ENCODE measurements around the gene NQO2.
A peak's percentile ranks its signal among the peaks of the same experiment; 100 is the strongest.

The NQO2 gene

DNA sequence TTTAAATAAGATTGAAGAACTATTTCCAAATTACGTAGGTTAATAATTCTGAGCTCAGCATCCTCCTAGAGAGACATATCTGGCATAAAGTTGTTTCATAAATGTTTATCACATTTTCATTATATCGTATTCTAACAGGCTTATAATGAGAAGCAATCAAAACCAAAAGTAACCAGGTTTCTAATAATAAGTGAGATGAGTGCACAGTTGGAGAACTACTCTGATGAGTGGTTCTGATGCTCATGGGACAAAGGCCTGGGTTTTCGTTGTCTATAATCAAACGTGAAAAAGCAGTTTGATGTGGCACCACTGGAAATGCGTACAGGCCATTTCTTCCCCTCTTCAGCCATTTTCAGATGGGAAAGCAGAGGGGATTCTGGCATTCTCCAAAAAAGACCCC lies 23.6 kb upstream of the NQO2 start:
- ChIA-PET CTCF (interaction anchor here (0.7 to 5.3 kb wide), 5 partner anchors 10 to 107 kb away, joined by 3 to 22 read pairs (median 4); no protein-coding TSS in a partner anchor), POLR2A (interaction anchor here (3.2 kb wide), 1 partner anchor 13 kb away, joined by 11 read pairs; no protein-coding TSS in a partner anchor)
- Histone ChIP-seq H3K9me3 (ENCODE audit: control insufficient read depth, insufficient read depth, low read depth, low read length) (no peaks in the 10 kb centered on the region), H3K4me3 (ENCODE audit: low read depth, low read length) (no peak overlapping the region), H3K36me3 (ENCODE audit: control insufficient read depth in 2 of 2, insufficient read depth in 1 of 2, low read length in 2 of 2) (no peaks in the 10 kb centered on the region), H3K27ac (ENCODE audit: extremely low read depth, low read depth, low read length) (no peak overlapping the region), H3K4me1 (ENCODE audit: control insufficient read depth, insufficient read depth, low read length) (no peaks in the 10 kb centered on the region; the same call in 1 of the 2 replicates)
- no peak for TF ChIP-seq ZNF157 (tag by site-specific recombination; IDR thresholded peaks at IDR 0.05)
- TF ChIP-seq ZNF433 (tag by site-specific recombination; IDR thresholded peaks at IDR 0.05; ENCODE audit: low read depth), result no peak
- TF ChIP-seq ZNF202 (tag by site-specific recombination; IDR thresholded peaks at IDR 0.05; ENCODE audit: borderline replicate concordance), result no peak
- no peak for TF ChIP-seq ZNF423 (tag by site-specific recombination; IDR thresholded peaks at IDR 0.05)
- no peak for TF ChIP-seq OSR2 (tag by site-specific recombination; IDR thresholded peaks at IDR 0.05)
- no peak for TF ChIP-seq ZNF473 (tag by site-specific recombination; IDR thresholded peaks at IDR 0.05)
- TF ChIP-seq ZNF560 (tag by site-specific recombination; IDR thresholded peaks at IDR 0.05; ENCODE audit: borderline replicate concordance), result no peak
- no peak for TF ChIP-seq PBX3 (CRISPR knock-in tag; IDR thresholded peaks at IDR 0.05)
- TF ChIP-seq, protein P1, sequence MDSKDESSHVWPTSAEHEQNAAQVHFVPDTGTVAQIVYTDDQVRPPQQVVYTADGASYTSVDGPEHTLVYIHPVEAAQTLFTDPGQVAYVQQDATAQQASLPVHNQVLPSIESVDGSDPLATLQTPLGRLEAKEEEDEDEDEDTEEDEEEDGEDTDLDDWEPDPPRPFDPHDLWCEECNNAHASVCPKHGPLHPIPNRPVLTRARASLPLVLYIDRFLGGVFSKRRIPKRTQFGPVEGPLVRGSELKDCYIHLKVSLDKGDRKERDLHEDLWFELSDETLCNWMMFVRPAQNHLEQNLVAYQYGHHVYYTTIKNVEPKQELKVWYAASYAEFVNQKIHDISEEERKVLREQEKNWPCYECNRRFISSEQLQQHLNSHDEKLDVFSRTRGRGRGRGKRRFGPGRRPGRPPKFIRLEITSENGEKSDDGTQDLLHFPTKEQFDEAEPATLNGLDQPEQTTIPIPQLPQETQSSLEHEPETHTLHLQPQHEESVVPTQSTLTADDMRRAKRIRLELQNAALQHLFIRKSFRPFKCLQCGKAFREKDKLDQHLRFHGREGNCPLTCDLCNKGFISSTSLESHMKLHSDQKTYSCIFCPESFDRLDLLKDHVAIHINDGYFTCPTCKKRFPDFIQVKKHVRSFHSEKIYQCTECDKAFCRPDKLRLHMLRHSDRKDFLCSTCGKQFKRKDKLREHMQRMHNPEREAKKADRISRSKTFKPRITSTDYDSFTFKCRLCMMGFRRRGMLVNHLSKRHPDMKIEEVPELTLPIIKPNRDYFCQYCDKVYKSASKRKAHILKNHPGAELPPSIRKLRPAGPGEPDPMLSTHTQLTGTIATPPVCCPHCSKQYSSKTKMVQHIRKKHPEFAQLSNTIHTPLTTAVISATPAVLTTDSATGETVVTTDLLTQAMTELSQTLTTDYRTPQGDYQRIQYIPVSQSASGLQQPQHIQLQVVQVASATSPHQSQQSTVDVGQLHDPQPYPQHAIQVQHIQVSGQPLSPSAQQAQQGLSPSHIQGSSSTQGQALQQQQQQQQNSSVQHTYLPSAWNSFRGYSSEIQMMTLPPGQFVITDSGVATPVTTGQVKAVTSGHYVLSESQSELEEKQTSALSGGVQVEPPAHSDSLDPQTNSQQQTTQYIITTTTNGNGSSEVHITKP (tag by site-specific recombination; IDR thresholded peaks at IDR 0.05), result no peak
- TF ChIP-seq, protein P2, sequence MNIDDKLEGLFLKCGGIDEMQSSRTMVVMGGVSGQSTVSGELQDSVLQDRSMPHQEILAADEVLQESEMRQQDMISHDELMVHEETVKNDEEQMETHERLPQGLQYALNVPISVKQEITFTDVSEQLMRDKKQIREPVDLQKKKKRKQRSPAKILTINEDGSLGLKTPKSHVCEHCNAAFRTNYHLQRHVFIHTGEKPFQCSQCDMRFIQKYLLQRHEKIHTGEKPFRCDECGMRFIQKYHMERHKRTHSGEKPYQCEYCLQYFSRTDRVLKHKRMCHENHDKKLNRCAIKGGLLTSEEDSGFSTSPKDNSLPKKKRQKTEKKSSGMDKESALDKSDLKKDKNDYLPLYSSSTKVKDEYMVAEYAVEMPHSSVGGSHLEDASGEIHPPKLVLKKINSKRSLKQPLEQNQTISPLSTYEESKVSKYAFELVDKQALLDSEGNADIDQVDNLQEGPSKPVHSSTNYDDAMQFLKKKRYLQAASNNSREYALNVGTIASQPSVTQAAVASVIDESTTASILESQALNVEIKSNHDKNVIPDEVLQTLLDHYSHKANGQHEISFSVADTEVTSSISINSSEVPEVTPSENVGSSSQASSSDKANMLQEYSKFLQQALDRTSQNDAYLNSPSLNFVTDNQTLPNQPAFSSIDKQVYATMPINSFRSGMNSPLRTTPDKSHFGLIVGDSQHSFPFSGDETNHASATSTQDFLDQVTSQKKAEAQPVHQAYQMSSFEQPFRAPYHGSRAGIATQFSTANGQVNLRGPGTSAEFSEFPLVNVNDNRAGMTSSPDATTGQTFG (tag by site-specific recombination; IDR thresholded peaks at IDR 0.05; ENCODE audit: borderline replicate concordance), result no peak
- no peak for TF ChIP-seq ZNF623 (tag by site-specific recombination; IDR thresholded peaks at IDR 0.05)
- no peak for TF ChIP-seq WT1 (tag by site-specific recombination; IDR thresholded peaks at IDR 0.05)

DNA sequence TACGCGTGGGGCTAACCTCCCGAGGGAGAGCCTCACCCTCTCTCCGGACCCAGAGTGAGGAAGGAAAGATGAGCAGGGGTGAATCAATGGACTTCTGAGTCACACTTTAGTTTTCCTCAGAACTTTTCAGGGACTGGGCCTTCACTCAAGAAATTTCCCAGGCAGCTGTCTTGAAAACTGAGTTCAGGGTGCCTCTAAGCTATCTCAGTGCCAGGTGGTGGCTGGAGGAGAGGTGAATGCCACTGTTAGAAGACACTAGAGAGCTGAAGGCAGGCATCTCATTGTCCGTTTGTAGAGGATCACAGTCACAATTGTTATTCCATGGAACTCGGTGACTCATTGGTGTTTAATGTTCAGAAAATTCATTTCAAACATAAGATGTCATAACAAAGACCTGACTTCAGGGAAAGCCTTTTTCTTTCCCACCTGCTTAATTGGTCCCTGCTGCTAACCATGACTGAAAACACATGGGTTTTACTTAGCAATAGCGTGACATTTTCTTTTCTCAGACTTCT lies 23.1 kb upstream of the NQO2 start:
- CTCF ChIA-PET, result interaction anchor here (0.7 to 5.3 kb wide), 3 partner anchors 9 to 50 kb away, joined by 3 to 22 read pairs (median 17); no protein-coding TSS in a partner anchor
- TF ChIP-seq ZNF335 (tag by site-specific recombination; conservative IDR thresholded peaks at IDR 0.05), result peak; percentile 44
- peak; percentile 24; the same call in 1 of the 2 replicates for TF ChIP-seq ZNF600 (tag by site-specific recombination; IDR thresholded peaks at IDR 0.05)
- no peak for TF ChIP-seq ZNF423 (tag by site-specific recombination; IDR thresholded peaks at IDR 0.05)
- 0 out of 2 replicates have a peak, but pooled peaks have one; percentile 31 for TF ChIP-seq ZNF629 (tag by site-specific recombination; IDR thresholded peaks at IDR 0.05)
- no peak for TF ChIP-seq ZFP69B (tag by site-specific recombination; IDR thresholded peaks at IDR 0.05)
- no peak for TF ChIP-seq ZNF239 (tag by site-specific recombination; IDR thresholded peaks at IDR 0.05)
- TF ChIP-seq ZNF26 (tag by site-specific recombination; IDR thresholded peaks at IDR 0.05), result no peak
- H3K27ac ChIP-seq (ENCODE audit: extremely low read depth, low read depth, low read length), result no peak overlapping the region
- H3K4me3 ChIP-seq (ENCODE audit: low read depth, low read length), result no peak overlapping the region
- POLR2A ChIA-PET, result interaction anchor here (3.2 kb wide), 1 partner anchor 13 kb away, joined by 11 read pairs; no protein-coding TSS in a partner anchor
- no peaks in the 10 kb centered on the region; the same call in 1 of the 2 replicates for H3K4me1 ChIP-seq (ENCODE audit: control insufficient read depth, insufficient read depth, low read length)
- no peaks in the 10 kb centered on the region for H3K36me3 ChIP-seq (ENCODE audit: control insufficient read depth in 2 of 2, insufficient read depth in 1 of 2, low read length in 2 of 2)
- no peaks in the 10 kb centered on the region for H3K9me3 ChIP-seq (ENCODE audit: control insufficient read depth, insufficient read depth, low read depth, low read length)
